Cerebellar nuclear complex (tissue), 1 donor: ENCODE measurements around the gene TRIM44.
A peak's percentile ranks its signal among the peaks of the same experiment; 100 is the strongest.
"Not testable (repeated sequence)": the region's sequence is repeated elsewhere in the genome, so short reads cannot be mapped to it uniquely, and the experiment has no call there.

ENCODE experiments used
- DNase-seq, 2 experiments: peaks; one replicate each; lab custom pipeline; 2025; lab: John Stamatoyannopoulos, UW

Gene TRIM44

DNA sequence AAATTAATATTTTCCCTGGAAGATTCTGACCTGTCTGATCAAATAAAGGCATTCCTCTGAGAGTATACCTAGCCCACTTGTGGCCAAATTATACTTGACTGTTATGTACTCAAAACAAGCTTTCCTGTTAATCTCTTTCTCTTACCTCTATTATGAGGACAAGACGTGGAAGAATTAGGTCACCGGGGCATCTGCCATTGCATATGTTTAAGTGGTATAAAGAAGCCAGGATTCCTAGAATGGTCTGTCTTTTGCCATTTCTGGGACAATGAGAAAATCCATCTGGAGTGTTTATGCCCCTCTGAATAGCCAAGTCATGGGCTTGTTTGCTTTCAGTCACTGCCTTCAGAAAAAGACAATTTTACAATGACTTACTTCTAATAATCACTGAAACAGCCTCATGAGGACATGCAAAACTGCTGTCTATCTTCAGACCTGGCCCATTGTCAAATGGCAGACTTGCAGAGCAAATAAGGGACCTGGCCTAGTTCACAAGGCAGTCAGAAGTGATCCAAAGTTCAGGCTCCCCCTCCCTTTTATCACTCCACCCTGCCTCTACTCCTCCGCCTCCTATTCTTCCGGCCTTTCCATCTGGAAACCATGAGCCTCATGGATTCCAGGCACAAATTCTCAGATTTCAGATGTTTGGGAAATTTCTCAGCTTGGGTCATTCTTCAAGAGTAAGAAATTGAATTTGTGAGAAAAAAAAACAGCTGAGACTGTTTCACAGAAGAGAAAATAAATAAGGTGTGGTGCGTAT lies 153.2 kb downstream of the TRIM44 start:
- no peak for DNase-seq

GRCh38 chr11:35820614-35821013 lies 158.0 kb downstream of the TRIM44 start:
- no peak for DNase-seq

DNA sequence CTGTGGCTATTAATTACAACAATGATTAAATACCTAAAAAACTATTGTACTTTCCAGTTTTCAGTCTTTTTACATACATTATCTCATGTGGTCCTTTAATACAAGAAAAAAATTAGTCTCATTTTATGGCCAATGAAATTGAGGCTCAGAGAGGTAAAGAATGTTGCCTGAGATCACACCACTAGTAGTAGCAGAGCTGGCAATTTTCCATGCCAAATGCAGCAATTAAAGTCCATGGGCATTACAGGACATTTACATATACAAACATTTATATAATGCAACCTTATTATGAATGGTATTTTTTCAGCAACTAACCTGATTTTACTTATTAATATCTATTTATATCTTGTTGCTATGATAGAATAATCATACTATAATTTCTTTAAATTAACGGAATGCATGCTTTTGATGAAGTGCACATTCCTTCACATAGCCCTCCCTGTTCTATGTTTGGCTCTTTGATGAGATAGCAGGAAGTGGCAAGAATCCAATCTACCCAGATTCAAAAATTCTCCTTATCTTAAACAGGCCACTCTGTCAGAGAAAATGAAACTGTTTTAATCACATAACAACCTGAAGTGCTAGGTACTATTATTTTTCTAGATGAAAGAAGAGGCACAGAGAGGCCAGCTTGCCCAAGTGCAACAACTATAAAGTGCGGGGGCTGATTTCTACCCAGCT lies 160.4 kb downstream of the TRIM44 start:
- DNase-seq: no peak

DNA sequence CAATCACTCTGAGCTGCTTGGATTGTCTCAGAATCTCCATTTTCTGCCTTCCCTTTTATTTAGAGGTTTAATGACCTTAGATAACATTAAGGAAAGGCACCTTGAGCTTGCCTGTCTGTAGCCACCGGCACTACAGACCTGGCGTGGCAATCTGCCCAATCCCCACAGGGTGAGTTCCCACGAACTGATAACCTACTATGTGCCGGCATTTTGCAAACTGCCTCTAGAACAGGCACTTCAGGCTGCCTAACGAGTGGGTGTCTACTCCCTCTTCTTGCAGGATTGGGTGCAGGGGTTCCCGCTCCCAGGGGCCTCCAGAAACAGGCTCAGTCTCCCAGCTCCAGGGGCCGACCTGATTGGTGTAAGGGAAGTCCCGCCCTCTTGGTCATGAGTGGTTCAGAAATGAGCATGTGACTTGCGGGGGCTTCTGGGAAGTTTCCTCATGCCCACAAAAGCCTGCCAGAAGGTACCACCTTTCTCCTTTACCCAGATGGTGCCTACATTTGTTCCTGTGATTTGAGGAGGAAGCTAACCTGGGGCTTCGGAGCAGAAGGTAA lies 161.2 kb downstream of the TRIM44 start:
- no peak for DNase-seq

GRCh38 chr11:35825386-35825785 lies 162.8 kb downstream of the TRIM44 start:
- no peak for DNase-seq

- no peak for DNase-seq
Measured at GRCh38 chr11:35826006-35826405, 163.4 kb downstream of the TRIM44 start.

DNA sequence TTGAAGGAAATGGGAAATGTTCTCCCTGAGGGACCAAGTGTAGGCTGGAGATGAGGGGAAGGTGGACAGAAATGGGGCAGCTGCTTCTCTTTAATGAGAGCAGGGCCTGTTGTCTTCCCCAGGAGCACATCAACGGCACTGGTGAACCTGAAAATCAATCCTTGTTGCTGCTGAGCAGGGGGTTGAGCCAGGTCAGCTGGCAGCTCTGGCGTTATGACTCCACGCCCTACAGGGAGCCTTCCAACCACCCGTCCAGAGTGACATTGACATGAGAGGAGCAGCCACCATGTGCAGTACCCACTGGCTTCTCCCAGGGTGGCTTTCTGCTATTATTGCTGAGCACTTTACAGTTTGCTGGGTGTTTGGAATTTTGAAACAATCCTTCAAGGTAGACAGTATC lies 164.4 kb downstream of the TRIM44 start:
- DNase-seq: no peak

GRCh38 chr11:35836205-35836604 lies 173.6 kb downstream of the TRIM44 start:
- no peak for DNase-seq

- no peak for DNase-seq
Measured at GRCh38 chr11:35838071-35838470, 175.5 kb downstream of the TRIM44 start.

DNA sequence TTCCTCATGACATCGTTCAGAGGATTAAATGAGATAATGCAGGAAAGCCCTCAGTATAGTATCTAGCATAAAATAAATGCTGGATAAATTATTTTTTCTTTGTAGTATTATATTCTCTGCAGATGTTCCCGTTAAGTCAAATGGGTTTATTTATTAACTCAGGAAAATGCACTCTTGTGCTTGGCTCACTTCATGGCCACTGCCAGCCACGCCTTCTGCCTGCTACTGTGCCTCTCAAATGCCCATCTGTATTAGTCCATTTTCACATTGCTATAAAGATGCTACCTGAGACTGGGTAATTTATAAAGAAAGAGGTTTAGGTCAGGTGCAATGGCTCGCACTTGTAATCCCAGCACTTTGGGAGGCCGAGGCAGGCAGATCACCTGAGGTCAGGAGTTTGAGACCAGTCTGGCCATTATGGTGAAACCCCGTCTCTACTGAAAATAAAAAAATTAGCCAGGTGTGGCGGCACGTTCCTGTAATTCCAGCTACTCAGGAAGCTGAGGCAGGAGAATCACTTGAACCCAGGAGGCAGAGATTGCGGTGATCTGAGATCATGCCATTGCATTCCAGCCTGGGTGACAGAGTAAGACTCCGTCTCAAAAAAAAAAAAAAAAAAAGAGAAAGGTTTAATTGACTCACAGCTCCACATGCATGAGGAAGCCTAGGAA lies 176.3 kb downstream of the TRIM44 start:
- not testable (repeated sequence) for DNase-seq

- no peak for DNase-seq
Measured at GRCh38 chr11:35839368-35840161, 177.0 kb downstream of the TRIM44 start.

DNA sequence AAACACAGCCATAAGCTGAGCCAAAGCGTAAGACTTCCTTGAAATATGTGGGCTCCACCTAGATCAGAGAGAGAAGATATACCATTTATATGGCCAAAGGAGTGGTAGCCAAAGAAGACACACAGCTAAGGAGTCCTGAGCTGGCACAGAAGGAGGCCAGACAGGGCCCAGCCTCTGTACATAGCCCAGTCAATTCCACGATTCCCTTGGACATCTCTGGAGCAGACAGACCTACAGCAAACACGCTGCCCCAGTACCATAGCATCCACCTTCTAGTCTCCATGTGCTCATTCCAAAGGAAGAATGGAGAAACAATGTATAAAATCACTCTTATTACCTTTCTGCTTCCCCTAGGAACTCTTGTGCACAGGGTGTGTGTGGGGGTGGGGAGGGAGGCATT lies 179.2 kb downstream of the TRIM44 start:
- DNase-seq: no peak

DNA sequence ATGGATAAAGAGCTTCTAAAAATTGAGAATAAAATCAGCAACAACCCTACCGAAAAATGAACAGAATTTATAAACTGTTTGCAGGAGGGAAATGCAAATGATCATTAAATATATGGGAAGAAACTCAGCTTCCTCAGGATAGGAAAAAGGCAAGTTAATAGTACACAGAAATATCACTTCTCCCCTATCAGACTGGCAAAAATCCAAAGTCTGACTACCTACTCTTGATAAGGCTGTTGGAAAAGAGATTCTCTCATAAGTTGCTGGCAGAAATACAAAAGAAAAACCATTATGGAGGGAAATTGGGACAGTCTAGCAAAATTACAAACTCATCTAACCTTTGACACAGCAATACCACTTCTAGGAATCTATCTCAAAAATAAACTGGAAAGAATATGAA lies 180.4 kb downstream of the TRIM44 start:
- DNase-seq: no peak

- no peak for DNase-seq
Measured at GRCh38 chr11:35844579-35844978, 182.0 kb downstream of the TRIM44 start.

DNA sequence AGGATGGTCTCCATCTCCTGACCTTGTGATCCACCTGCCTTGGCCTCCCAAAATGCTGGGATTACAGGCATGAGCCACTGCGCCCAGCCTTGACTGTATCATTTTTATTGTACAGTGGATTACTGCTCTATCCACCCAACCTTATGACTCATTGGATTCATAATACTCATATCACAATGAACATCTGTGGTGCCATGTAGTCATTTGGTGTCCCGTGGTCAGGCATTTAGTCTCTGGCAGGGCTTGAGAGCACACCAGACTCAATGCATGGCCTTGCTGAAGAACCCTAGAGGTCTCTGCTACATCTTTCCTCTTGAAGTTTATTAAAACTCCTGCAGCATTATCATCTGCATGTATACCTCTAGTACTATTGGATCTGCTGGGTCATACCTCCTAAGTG lies 183.3 kb downstream of the TRIM44 start:
- no peak for DNase-seq

GRCh38 chr11:35846874-35847273 lies 184.3 kb downstream of the TRIM44 start:
- DNase-seq: no peak

- peak in 1 of 2 experiments; percentile 75 for DNase-seq
Measured at GRCh38 chr11:35847473-35847872, 184.9 kb downstream of the TRIM44 start.

GRCh38 chr11:35848616-35849015 lies 186.0 kb downstream of the TRIM44 start:
- no peak for DNase-seq

DNA sequence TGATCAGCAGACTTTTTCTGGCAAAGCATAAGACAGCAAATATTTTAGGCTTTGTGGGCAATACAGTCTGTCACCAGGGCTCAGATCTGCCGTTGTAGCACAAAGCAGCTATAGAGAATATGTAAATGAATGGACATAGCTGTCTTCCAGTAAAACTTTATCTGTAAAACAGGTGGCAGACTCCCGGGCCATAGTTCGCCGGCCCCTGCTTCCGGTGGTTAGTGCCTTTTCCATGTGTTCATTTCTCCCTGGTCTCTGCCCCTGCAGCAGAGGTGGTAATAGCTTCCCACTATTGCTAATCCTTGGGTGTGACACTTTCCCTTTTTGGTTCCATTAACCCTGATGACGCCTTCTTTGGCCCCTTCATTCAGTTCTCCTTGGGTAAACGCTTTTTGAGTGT lies 187.6 kb downstream of the TRIM44 start:
- DNase-seq: no peak

GRCh38 chr11:35851342-35851741 lies 188.8 kb downstream of the TRIM44 start:
- no peak for DNase-seq

- peak; percentile 90 to 96 for DNase-seq
Measured at GRCh38 chr11:35852056-35852455, 189.5 kb downstream of the TRIM44 start.

- DNase-seq: peak; percentile 45 to 71
Measured at GRCh38 chr11:35853971-35854370, 191.4 kb downstream of the TRIM44 start.
